GM19467 (cell line): ENCODE results near the gene COL19A1.
"Not testable (repeated sequence)": the region's sequence is repeated elsewhere in the genome, so short reads cannot be mapped to it uniquely, and the experiment has no call there.

Experiments used
- ATAC-seq: cut with Tn5 transposase; IDR thresholded peaks from one replicate; pipeline ENCODE4 v1.9.1; 2021; ENCODE audit warnings: mild to moderate bottlenecking, moderate library complexity; ENCODE audit not compliant: unreplicated experiment

The COL19A1 gene

GRCh38 chr6:69866770-69867638 is 648 bp downstream of the COL19A1 start:
- peak; percentile 48 for ATAC-seq

DNA sequence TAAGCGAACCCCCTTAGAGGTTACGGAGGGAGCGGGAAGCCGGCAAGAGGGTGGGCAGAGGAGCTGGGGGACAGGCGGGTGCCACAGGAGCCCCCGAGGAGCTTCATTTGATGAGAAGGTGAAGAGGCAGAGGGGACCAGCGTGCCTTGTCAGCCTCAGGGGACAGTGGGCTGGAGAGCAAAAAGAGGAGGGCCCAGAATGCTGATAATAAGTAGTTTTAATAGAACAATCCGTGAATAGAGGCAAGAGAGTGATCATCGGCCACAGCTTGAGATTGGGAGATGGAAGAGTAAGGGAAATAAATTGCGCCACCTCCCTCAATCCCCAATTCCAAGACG is 1.3 kb downstream of the COL19A1 start:
- no peak for ATAC-seq

DNA sequence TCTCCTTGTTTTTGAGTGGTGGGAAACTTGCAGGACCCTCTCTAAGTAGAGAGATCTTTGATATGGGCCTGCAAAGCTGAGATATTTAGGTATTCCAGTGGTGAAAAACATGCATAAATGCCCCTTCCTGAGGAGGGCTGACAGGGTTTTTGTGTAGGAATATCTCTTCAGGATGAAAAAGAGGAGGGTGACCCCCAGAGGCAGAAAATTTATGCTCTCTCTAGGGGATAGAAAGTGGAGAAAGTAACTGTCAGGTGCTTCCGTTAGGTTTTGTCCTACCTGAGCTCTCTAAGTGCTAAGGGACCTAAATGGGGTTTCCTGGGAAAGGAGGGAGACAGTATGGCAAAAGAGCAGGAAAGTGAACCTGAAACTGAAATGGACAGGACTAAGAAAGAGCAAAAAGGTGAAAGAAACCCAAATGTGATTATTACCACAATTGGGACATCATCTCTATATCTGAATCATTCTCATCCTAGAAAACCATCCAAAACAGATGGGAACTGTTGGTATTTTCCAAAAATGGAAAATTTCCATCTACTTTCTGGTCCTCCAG is 2.0 kb downstream of the COL19A1 start:
- ATAC-seq: no peak

GRCh38 chr6:69868961-69869360 is 2.6 kb downstream of the COL19A1 start:
- no peak for ATAC-seq

GRCh38 chr6:69871107-69871506 is 4.8 kb downstream of the COL19A1 start:
- ATAC-seq: no peak

DNA sequence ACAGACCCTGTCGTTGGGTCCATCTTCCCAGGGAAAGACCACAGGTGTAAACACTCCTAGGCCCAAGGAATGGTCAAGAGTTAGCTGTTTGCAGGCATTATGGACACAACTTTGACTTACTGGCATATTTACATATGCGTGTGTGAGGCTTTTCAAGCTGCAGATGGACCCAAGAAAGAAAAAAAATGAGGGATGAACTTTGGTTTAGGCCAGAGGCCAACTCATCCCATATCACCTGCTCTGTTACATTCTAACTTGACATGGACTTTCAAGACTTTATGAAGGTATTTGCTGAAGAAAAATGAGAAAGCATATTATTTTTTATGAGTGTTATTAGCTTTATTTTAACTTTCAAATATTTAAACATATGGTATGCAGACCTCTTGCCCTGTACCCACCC is 6.9 kb downstream of the COL19A1 start:
- ATAC-seq: no peak

DNA sequence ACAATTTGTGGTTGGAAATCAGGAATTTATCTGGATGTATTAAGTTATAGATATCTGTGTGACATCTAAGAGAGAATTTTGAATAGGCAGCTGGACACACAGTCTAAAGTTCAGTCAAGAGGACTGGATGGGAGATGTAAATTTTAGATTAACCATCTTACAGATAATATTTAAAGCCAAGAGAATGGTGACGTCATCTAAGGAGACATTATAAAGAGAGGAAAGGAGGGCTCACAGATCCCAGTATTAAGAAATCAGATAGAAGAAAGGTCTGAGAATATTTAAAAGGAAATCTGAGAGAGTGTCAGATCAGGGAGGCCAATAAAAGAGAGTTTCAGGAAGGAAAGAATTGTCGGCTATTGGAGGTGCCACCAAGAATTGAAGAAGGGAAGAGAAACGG is 9.4 kb downstream of the COL19A1 start:
- no peak for ATAC-seq

DNA sequence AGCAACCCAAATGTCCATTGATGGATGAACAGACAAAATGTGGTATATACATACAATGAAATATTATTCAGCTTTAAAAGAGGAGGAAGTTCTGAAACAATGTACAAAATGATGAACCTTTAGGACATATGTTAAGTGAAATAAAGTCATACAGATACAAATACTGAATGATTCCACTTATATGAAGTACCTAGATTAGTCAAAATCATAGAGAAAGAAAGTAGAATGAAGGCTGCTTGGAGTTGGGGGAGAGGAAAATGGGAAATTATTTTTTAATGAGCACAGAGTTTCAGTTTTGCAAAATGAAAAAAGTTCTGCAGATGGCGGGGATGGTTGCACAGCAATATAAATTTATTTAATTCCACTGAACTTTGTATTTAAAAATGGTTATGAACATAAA is 12.4 kb downstream of the COL19A1 start:
- ATAC-seq: no peak

GRCh38 chr6:69880601-69881000 is 14.2 kb downstream of the COL19A1 start:
- ATAC-seq: no peak

DNA sequence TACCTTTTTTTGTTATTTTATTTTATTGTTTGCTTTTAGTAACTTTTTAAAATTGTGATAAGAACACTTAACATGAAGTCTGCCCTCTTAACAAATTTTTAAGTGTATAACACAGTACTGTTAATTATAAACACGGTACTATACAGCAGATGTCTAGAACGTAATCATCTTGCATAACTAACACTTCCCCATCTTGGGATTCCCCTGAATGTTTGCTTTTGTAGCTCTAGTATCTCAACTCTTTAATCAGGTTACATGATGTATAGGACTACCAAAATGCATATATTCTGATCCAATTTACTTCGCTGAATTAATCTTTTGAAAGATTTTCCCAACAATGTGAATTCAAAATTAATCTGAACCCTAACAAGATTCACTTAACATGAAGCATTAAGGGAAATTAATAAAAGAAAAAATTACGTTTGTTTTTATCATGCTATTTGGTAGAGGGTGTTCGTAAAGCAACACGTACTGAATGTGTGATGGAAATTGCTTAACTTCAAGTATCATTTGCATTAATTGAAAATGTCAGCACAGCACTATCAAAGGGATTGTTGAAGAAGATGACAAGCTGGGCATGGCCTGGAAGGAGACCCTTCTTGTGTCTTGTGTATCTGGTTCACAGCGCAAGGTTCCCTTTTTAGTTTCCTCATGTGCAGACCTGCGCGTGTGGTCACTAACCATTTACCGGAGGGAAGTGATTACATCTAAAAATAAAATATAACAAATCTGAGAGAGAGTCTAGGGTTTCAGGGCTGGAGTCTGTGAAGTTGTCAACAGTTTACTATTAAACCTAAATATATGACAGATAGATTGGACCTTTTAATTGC is 15.2 kb downstream of the COL19A1 start:
- peak; percentile 79 for ATAC-seq

DNA sequence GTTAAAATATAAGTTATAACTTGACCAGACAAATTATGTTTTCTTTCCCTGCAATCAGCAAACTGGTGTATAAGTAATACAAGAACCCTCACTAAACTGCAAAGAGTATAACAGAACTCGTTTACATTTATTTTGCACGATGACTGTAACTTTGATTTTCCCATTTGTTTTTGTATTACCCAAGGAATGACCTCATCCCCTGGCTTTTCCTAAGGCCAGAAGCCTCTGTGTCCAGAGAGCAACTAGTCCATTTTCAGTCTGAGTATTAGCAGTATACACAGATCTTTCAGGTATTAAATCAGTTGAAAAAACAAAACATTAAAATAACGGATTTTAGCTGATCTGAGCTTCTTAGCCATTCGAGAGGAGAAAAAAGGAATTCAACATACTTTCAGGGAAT is 17.2 kb downstream of the COL19A1 start:
- ATAC-seq: no peak

- ATAC-seq: no peak
Measured at GRCh38 chr6:69884231-69884630, 17.9 kb downstream of the COL19A1 start.

DNA sequence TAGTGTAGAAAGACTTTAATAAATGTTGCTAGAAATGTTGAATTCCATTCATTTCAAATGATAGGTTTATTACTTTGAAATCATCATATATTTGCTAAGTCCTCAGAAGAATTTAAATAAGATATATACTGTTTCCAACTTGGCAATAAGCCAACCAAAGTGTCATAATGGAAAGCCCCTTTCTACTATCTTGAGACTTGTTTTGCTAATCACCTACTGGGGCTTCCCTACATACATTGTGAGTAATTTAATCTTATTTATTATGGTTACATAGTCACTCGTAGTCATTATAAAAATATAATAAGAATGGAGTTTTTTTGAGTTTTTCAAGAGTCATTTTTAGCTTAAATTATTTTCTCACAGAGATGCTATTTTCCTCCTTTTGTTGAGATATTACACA is 20.7 kb downstream of the COL19A1 start:
- ATAC-seq: no peak

DNA sequence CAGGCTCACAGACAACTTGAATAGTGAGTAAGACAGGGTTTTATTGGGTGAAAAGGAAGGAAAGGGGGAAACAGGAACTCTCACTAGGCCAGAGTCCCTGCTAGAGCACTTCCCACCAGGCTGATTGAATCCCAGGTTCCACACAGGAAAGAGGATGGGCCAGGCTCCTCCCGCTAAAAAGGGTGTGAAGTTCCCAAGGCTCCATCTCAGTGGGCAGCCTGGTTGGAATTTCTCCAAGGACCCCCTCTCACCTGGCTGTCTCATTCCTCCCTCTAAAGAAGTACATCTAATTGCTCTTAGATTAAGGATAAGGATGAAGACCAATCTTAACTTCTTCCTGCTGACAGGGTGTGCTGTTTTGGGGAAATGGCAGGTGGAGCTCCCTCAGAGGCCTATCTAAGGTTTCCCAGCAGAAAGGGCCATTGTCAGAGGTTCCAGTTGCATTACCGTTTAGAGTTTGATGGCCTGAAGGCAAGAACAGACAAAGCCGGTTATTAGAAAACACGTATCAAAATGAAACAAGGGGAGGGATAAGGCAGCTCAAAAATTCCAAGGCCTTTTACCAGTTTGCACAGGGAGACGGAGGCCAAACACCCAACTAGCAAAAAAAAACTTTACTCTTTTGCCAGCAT is 21.5 kb downstream of the COL19A1 start:
- no peak for ATAC-seq

GRCh38 chr6:69888482-69889233 is 22.3 kb downstream of the COL19A1 start:
- no peak for ATAC-seq

GRCh38 chr6:69889234-69889974 is 23.0 kb downstream of the COL19A1 start:
- not testable (repeated sequence) for ATAC-seq

- not testable (repeated sequence) for ATAC-seq
Measured at GRCh38 chr6:69892561-69892960, 26.2 kb downstream of the COL19A1 start.

DNA sequence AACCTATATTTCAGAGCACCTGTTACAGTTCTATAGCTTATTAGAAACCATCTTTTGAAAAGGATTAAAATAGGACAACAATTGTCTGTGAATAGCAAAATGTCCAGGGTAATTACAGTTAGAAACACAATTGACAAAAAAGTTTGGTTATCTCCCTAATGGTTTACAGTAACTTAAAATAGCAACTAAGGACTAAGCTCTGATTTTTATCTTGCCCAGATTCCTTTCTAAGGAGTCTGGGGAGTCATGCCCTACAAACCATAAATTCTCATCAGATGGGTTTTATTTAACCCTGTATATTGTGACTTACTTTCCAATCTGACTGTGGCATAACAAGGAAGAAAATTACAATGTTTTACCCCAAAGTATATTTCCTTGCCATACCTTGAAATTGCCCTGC is 26.9 kb downstream of the COL19A1 start:
- ATAC-seq: not testable (repeated sequence)

DNA sequence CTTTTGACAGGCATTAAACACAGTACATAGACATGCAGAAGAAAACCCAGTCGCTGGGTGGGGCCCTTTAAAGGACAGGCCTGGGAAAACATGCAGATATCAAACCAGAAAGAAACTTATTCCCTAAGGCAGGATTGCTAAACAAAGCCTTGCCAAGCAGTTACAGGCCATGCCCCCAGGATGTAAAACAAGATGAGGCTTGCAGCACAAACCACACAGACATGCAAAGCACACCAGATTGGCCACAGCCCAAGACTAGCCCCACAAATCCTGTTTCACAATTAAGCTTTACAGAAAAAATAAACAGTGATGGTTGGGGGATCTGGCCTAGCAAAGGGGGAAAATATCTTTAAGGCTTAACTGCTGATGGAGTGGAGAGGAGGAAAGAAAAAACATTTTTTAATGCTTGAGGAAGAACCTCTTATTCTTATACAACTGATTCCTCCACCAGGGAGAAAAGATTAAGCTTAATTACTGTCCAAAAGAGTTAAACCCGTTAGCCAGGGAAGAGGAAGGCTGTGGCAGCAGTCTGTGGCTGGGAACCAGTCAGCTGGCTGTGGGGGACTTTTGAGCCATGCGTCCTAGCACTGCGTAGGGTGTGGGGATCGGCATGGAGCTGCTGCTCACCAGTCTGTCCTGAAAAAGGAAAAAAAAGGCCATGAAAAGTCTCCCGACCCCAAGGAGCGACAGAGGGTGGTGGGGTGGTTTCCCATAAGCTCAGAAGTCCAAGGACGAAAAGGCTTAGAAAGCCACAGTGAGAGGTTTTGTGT is 28.4 kb downstream of the COL19A1 start:
- no peak for ATAC-seq
